TTC549 (cell line): ENCODE data around the gene PFDN1.

Experiments
- FAIRE-seq: peaks from 2 replicates; lab custom pipeline; 2012; peaks lifted over from hg19 to GRCh38; lab: Jason Lieb, UNC

PFDN1 gene

DNA sequence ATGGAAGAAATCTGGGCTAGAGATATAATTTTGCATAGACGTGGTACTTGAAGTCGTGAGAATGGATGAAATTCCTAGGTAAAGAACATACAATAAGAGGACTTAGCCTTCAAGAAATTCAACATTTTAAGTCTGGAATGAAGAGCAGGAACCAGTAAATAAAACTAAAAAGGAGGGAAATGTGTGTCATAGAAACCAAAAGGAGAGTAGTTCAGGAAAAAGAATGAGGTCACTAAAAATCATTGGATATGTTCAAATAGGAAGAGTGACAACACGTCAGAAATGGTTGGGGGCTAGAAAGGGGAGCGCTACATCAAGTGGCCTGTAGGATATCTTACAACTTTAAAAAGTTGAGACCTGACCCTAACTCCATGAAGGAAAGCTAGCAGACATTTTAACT, 44.0 kb downstream of the PFDN1 start:
- FAIRE-seq, result no peak

GRCh38 chr5:140258016-140258415, 44.9 kb downstream of the PFDN1 start:
- no peak for FAIRE-seq

DNA sequence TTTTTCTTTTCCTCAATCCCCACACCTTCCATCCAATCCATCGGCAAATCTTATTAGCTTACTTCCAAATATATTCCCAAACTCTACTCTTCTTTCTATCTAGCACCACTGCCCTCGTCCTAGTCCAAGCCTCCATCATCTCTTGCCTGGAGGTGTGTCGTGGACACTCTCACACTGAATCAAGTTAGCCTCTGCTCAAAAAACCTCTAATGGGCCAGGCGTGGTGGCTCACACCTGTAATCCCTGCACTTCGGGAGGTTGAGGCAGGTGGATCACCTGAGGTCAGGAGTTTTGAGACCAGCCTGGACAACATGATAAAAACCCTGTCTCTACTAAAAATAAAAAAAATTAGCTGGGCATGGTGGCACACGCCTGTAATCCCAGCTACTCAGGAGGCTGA, 46.2 kb downstream of the PFDN1 start:
- FAIRE-seq, result no peak

DNA sequence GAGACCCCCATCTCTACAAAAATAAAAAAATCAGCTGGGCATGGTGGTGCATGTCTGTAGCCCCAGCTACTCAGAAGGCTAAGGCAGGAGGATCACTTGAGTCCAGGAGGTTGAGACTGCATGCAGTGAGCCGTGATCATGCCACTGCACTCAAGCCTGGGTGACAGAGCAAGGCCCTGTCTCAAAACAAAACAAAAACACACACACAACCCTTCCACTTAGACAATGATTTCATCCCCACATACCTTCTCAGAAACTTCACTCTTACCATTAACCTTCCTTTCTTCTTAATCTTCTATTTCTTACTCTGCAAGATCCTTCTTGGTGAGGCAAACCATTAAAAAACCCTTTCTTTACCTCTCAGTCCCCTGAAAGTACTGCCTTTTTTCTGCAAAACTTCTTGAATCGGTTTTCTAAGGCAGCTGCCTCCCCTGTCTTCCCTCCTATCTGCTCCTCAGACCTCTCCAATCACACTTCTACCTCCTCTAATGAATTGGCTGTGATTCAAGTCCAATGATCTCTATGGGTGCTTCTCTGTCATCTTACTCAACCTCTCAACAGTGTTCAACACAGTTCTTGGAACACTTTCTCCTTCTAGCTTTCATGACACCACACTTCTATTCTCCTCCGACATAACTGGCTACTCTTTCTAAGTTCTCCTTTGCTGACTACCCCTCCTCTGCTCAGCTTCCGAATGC, 47.3 kb downstream of the PFDN1 start:
- no peak for FAIRE-seq

DNA sequence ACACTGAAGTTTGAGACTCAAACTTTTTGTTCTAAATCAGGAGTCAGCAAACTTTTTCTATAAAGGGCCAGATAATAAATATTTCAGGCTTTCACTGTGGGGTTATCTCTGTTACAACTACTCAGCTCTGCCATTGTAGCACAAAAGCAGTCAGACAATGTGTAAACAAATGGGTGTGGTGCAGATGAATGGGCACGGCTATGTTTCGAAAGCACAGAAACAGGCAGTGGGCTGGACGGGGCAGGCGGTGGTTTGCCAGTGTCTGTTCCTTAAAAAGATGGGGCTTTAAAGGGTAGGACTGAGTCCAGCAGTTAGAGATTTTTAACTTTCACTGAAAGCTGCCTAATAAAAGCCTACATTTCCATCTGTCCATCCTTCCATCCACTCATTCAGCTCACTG, 48.9 kb downstream of the PFDN1 start:
- FAIRE-seq, result no peak

DNA sequence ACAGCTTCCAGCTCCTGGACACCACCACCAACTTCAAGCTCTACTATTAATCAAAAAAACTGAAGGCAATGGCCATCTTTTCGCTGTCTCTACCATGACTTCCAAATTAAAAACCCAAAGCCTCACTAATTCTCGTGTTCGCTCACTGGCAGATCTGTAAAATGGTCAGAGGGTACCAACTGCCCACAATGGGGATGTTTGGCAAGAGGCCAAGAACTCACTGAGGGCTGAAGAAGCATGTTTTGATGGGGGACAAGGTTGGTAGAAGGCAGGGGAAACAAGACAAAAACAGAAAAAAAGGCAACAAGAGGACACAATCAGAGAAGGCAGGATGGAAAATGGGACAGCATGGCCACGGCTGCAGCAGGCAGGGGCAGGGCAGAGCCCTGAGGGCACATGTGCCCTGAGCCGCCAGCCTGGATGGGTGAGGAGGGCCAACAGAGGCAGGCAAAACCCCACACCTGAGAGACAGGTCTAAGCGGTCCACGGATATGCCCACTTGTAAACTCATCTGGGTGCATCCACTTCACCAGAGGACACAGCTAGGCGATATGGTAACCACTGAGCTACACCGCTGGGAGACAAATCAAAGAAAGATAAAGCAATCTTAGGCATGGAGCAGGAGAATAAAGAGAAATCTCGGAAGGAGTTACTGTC, 50.3 kb downstream of the PFDN1 start:
- no peak for FAIRE-seq

- FAIRE-seq, result no peak
Observed at GRCh38 chr5:140251527-140251973, 51.4 kb downstream of the PFDN1 start.

GRCh38 chr5:140250386-140250785, 52.5 kb downstream of the PFDN1 start:
- no peak for FAIRE-seq

- FAIRE-seq, result no peak
Observed at GRCh38 chr5:140249536-140249935, 53.4 kb downstream of the PFDN1 start.

- no peak for FAIRE-seq
Observed at GRCh38 chr5:140248414-140248813, 54.5 kb downstream of the PFDN1 start.

DNA sequence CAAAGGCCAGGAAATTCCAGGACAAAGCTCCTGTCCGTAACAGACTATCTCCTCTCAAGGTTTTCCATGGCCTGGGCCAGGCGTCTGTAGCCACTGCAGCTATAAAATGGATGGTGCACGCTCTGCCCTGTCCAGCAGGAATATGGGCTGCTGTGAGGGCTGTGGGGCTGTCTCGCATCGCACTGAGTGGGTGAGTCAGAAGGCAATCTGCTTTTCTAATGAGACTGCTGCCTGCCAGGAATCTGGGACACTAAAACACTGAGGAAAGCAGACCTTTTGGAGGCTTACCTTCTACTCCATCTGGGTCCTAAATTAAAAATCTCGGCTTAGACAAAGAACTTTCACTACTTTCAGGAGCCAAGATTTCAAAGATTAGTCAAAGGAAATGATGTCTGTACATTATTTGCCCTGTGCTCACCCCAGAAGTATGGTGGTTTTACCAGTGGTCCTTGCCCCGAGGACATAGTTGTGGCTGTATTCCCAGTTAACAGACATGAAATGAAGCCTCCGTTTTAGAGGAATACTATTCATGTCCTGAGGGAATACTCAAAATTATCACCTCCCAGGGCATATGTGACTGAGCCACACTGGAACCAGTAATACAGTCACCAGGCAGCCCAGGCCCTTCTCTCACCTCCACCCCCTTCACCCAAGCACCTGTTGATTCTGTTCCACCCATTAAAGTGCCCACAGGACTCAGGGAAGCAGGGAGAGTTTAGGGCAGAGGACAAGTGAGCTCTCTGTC, 56.4 kb downstream of the PFDN1 start:
- FAIRE-seq, result no peak

DNA sequence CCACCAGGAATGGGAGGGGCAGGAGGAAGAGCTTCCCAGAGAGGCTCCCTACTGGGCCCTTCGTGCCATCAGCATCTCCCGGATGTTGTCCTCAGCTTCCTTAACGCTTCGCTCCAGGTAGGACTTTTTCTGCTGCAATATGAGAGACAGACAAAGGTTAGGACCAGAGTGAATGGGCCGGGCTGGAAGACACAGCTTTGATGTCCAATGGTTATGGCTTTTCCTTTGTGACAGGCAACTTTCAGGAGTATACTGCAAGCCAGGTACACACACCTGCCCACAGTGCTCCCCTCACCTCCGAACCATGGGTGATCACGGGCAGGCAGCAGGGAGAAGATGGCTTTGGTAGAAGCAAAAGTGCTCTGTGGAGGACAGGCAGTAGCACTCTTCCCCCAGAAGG, 57.0 kb downstream of the PFDN1 start:
- FAIRE-seq, result no peak

GRCh38 chr5:140245341-140245740, 57.6 kb downstream of the PFDN1 start:
- no peak for FAIRE-seq

DNA sequence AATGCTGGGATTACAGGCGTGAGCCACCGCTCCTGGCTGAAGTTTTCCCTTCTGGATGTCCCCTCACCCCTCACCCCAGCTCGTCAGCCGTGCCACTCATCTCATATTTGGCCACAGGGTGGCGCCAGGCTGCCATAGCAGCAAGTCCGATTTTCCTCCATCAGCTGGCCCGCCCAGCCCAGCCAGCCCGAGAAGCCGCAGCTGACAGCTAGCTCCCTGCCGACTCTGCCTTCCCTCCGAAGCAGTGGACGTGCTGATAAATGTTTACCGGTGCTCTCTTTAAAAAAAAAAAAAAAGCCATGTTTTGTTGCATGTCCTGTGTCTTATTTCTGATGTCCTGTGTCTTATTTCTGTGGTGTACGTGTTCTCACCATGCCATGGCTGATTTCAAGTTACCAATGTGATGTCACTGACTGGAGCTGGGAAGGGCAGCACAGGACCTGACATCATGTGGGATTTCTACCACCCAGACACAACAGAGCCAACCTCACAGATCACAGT, 58.3 kb downstream of the PFDN1 start:
- FAIRE-seq, result no peak

DNA sequence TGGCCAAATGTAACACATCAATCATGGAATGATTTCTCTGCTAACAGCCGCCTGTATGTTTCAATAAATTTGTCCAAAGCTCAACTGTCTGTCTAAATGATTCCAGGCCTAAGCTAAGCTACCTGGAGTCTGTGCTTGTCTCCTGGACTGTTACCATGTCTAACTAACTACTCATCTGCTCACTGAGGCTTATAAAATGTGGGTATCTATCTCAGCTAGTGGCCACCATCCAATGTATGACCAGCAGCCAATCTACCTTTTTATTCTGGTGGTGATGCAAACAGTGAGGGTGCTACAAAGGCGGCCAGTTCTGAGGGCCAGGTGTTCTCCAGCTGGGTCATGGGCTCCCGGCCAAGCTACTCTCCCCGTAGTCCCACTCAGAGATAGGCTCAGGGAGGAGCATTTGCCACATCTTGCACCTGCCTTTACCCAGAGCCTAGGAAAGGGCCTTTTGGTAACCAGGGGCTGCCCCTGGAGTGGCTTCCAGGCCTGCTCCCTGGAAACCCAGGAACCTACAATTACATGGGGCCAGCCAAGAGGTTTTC, 59.1 kb downstream of the PFDN1 start:
- no peak for FAIRE-seq

DNA sequence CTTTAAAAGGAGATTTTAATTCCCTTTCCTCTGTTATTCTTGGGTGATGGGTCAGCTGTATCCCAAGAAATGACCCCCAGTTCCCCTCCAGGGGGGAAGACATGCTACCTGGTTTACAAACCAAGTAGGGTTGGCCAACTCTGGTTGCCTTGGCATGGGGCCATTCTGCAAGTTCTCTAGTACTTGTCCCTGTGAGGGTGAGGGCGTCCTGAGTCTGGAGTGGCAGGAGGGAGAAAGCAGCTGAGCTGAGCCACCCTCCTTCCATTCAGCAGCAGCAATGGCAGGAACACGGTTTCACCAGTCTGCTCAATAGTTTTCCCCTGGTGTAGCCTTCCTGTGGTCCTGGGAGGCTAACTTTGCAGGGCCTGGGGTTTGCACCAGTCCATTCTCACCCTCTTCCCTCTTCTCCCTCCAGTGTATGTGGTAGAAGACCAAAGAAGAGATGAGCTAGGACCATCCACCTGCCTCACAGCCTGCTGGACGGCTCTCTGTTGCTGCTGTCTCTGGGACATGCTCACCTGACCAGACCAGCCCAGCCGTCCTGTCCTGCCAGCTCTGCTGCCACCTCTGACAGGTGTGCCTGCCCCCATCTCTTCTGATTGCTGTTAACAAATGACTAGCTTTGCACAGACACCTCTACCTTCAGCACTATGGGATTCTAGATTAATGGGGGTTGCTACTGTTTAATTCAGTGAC, 59.9 kb downstream of the PFDN1 start:
- FAIRE-seq, result no peak

DNA sequence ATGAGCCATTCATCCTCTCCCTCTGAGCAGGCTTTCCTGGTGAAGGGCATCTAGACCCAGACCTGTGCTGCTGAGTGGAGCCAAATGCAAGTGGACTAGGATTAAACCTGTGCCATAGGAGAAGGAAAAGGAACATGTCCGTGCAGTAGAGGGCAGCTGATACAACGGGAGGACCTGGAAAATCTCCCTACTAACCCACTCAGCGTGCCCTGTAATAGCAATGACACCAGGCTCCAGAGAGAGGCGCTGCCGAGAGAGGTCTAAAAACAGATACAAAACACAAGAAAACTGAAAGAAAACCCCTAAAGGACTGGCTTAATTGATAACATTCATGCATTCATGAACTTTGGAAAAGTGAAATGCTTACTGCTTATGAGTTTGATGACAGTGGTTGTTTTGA, 60.8 kb downstream of the PFDN1 start:
- FAIRE-seq, result no peak

- no peak for FAIRE-seq
Observed at GRCh38 chr5:140240987-140241706, 61.8 kb downstream of the PFDN1 start.

- FAIRE-seq, result no peak
Observed at GRCh38 chr5:140239939-140240700, 62.8 kb downstream of the PFDN1 start.

DNA sequence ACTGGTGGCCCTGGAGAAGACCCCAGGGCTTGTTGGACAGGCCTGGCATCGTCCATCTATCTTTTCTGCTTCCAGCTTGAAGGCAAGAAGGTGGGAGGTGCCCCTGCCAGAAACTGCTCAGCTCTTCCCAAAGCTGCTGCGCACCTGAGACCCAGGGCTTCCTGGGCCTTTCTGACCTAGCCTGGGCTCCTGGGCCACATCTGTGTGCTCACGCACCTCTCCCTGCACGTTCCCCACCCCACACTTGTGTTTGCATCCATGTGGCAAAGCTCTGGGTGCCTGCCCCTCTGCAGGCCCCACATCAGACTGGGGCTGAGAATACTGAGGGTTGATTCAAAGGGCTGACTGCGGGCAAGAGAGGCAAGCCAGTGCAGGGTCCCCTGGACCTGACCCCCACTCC, 63.4 kb downstream of the PFDN1 start:
- FAIRE-seq, result no peak

GRCh38 chr5:140238756-140239155, 64.1 kb downstream of the PFDN1 start:
- FAIRE-seq, result no peak
